Esophagus squamous epithelium (tissue), 5 donors: Measurements from ENCODE around the gene STK11. TPM values are rescaled to one million over a fixed set of nuclear protein-coding genes. Genes with fewer than 3 reads are reported as not detected.

ENCODE experiments used
- DNase-seq: peaks from one replicate; lab custom pipeline; 2025; lab: John Stamatoyannopoulos, UW
- H3K27ac ChIP-seq, 4 donors: fragments of 200-600 bp; sonication (generic); one replicate each; pipeline ENCODE4 v1.5.1; 2016 to 2019; ENCODE audit warnings: mild to moderate bottlenecking in 1 of 4
- H3K27me3 ChIP-seq, 4 donors: fragments of 200-600 bp; sonication (generic); 1 replicate in 3 of 4; 2 replicates in 1 of 4; pipeline versions ENCODE4 v1.5.1 to v1.6.0; 2017 to 2021; ENCODE audit warnings: antibody characterized with exemption in 1 of 4
- H3K36me3 ChIP-seq, 3 donors: fragments of 200-600 bp; sonication (generic); one replicate each; pipeline ENCODE4 v1.5.1; 2016 to 2019
- H3K4me1 ChIP-seq, 3 donors: fragments of 200-600 bp; sonication (generic); one replicate each; pipeline ENCODE4 v1.5.1; 2017 to 2019
- H3K4me3 ChIP-seq, 4 donors: fragments of 200-600 bp; sonication (generic); 1 replicate in 3 of 4; 2 replicates in 1 of 4; pipeline ENCODE4 v1.5.1; 2016 to 2019; ENCODE audit warnings: mild to moderate bottlenecking in 2 of 4, moderate library complexity in 1 of 4
- H3K9me3 ChIP-seq, 3 donors: fragments of 200-600 bp; sonication (generic); one replicate each; pipeline ENCODE4 v1.5.1; 2016 to 2019
- POLR2A ChIP-seq, 4 donors: fragments of 450-650 bp; IDR thresholded peaks; one replicate each; pipeline ENCODE4 v1.6.1; 2017; ENCODE audit warnings: antibody characterized with exemption in 4 of 4, mild to moderate bottlenecking in 4 of 4, moderate library complexity in 3 of 4
- WGBS, 2 donors: methylation state at CpG; one replicate each; pipeline ENCODE4 v1.1.5; 2018; 5-methylcytosine and 5-hydroxymethylcytosine counted together
- intact Hi-C: fragments of 100-400 bp; cut with DNase I; formaldehyde crosslinking; loops from one replicate; pipeline ENCODE4 v1.15.0; 2022
- total RNA-seq, 4 donors: library from RNA; depleted of rRNA; stranded (reverse); fragments of >200 nt; gene quantifications; one replicate each; pipeline ENCODE4 v1.1.0, GENCODE V29; 2016
- TF ChIP-seq, protein P1 (sequence below), 6 experiments: fragments of 450-650 bp in 4 of 6; fragments of 200-600 bp in 2 of 6; sonication (generic) in 2 of 6; IDR thresholded peaks; one replicate each; pipeline ENCODE4 v1.5.1; 2016 to 2019; ENCODE audit warnings: antibody characterized with exemption in 6 of 6, mild to moderate bottlenecking in 4 of 6, moderate library complexity in 4 of 6
- donor health status: DM: yes; HTN: yes; CAD: no.

STK11 gene
- total RNA-seq, 4 donors from 2014 or later: 59.3 to 68.5 (median 61.6) TPM

DNA sequence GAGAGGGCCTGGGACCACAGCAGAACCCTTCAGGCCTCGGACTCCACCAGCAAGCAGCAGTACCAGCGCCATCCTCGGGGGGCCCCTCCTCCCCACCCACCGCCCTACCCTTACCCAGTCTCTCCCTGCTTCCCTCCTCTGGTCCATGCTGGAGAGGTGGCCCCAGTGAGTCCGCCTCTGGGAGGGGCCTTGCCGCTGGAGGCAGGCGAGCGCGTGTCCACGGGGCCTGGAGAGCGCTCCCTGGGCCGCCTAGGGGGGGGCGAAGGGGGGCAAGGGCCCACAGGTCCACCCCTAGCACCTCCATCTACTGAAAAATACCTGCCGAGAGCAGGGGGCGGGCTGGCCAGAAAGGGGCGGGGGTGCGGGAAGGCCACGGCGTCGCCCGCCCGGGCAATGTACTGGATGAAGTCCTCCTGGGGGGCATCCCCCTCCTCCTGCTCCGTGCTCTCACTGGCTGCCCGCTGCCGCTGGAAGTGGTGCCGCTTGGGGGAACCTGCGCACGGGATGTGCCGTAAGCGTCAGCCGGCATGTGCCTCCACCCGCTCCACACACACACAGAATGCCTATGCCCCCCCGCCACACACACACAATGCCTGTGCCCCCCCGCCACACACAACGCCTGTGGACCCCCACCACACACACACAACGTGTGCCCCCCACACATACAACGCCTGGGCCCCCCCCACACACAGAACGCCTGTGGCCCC, 25.4 kb downstream of the STK11 start:
- H3K4me1 ChIP-seq: peaks cover 17 to 50% (median 18%) of the 10 kb centered on the region in 3 donors
- H3K27ac ChIP-seq: no peak overlapping the region
- intact Hi-C loops: no loop called here
- no peak overlapping the region for H3K4me3 ChIP-seq
- no peak for TF ChIP-seq POLR2A (IDR thresholded peaks at IDR 0.05)
- TF ChIP-seq, protein P1, sequence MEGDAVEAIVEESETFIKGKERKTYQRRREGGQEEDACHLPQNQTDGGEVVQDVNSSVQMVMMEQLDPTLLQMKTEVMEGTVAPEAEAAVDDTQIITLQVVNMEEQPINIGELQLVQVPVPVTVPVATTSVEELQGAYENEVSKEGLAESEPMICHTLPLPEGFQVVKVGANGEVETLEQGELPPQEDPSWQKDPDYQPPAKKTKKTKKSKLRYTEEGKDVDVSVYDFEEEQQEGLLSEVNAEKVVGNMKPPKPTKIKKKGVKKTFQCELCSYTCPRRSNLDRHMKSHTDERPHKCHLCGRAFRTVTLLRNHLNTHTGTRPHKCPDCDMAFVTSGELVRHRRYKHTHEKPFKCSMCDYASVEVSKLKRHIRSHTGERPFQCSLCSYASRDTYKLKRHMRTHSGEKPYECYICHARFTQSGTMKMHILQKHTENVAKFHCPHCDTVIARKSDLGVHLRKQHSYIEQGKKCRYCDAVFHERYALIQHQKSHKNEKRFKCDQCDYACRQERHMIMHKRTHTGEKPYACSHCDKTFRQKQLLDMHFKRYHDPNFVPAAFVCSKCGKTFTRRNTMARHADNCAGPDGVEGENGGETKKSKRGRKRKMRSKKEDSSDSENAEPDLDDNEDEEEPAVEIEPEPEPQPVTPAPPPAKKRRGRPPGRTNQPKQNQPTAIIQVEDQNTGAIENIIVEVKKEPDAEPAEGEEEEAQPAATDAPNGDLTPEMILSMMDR (IDR thresholded peaks at IDR 0.05): no peak
- WGBS, 2 donors: 80% methylated on average over 7 of the region's 38 CpGs; no CpG with 5 or more reads in 1 of the 2 donors
- H3K9me3 ChIP-seq: no peaks in the 10 kb centered on the region
- H3K36me3 ChIP-seq: peaks cover 17 to 29% (median 19%) of the 10 kb centered on the region in 3 donors
- no peaks in the 10 kb centered on the region for H3K27me3 ChIP-seq
- no peak for DNase-seq

- WGBS, 2 donors: 55 to 61% methylated on average over 5 to 8 of the region's 15 CpGs
- TF ChIP-seq, protein P1 (IDR thresholded peaks at IDR 0.05): no peak
- TF ChIP-seq POLR2A (IDR thresholded peaks at IDR 0.05): no peak
- H3K4me1 ChIP-seq: peaks cover 23 to 60% (median 29%) of the 10 kb centered on the region in 3 donors
- H3K36me3 ChIP-seq: peaks cover 12 to 19% (median 12%) of the 10 kb centered on the region in 3 donors
- H3K27me3 ChIP-seq: peaks cover 0 to 7% (median 0%) of the 10 kb centered on the region in 4 donors
- H3K27ac ChIP-seq: peak overlapping the region; percentile 46 to 66 (median 54)
- no peak overlapping the region for H3K4me3 ChIP-seq
- intact Hi-C loops: no loop called here
- DNase-seq: no peak
- H3K9me3 ChIP-seq: no peaks in the 10 kb centered on the region
These were observed 26.4 kb downstream of the STK11 start for GRCh38 chr19:1231729-1232637.

GRCh38 chr19:1232652-1233072, 27.1 kb downstream of the STK11 start:
- Histone ChIP-seq H3K4me1 (peaks cover 27 to 66% (median 36%) of the 10 kb centered on the region in 3 donors), H3K27me3 (peaks cover 0 to 13% (median 0%) of the 10 kb centered on the region in 4 donors), H3K27ac (peak overlapping the region; percentile 46 to 66 (median 54)), H3K36me3 (peaks cover 5 to 12% (median 6%) of the 10 kb centered on the region in 3 donors), H3K9me3 (no peaks in the 10 kb centered on the region), H3K4me3 (no peak overlapping the region)
- no CpG with 5 or more reads among the region's 15 CpGs for WGBS, 2 donors
- DNase-seq: no peak
- intact Hi-C loops: no loop called here
- TF ChIP-seq POLR2A (IDR thresholded peaks at IDR 0.05): no peak
- TF ChIP-seq, protein P1 (IDR thresholded peaks at IDR 0.05): no peak

- no peak for DNase-seq
- H3K36me3 ChIP-seq: peaks cover 0 to 7% (median under 1%) of the 10 kb centered on the region in 3 donors
- TF ChIP-seq, protein P1 (IDR thresholded peaks at IDR 0.05): no peak
- no peak for TF ChIP-seq POLR2A (IDR thresholded peaks at IDR 0.05)
- peaks cover 0 to 13% (median 0%) of the 10 kb centered on the region in 4 donors for H3K27me3 ChIP-seq
- intact Hi-C loops: no loop called here
- WGBS, 2 donors: 20 to 50% methylated on average over 1 to 2 of the region's 24 CpGs
- H3K4me3 ChIP-seq: no peak overlapping the region
- peak overlapping the region in 3 of 4 donors; percentile 25 to 66 (median 61) for H3K27ac ChIP-seq
- no peaks in the 10 kb centered on the region for H3K9me3 ChIP-seq
- H3K4me1 ChIP-seq: peaks cover 29 to 70% (median 41%) of the 10 kb centered on the region in 3 donors
These were observed 27.6 kb downstream of the STK11 start for GRCh38 chr19:1233115-1233667.
